ENCODE measurements around the gene SCYL1. TPM values are rescaled to one million over a fixed set of nuclear protein-coding genes. Genes with fewer than 3 reads are reported as not detected.

Gene SCYL1
- total RNA-seq, 1 experiment from 2014 or later = 104 TPM

GRCh38 chr11:65497141-65498041, 27.5 kb upstream of the SCYL1 start (continued):
- no peak for TF ChIP-seq REST (IDR thresholded peaks at IDR 0.05; ENCODE audit: low read depth)
- no peak for TF ChIP-seq SRF (IDR thresholded peaks at IDR 0.05; ENCODE audit: low read depth)

- intact Hi-C loops (cut with micrococcal nuclease) = loop anchor here (2.0 kb wide), 1 partner anchor 79 kb away; no protein-coding TSS in a partner anchor
- Histone ChIP-seq H3K4me3 (replicated peaks in 1 of 2; ENCODE audit: low read depth in 1 of 2, low read length in 2 of 2) (peak overlapping the region; percentile 57 to 79), H3K27me3 (ENCODE audit: insufficient read depth, low read length) (no peaks in the 10 kb centered on the region), H3K4me2 (ENCODE audit: low read length) (peak overlapping the region; percentile 85), H3K9me2 (ENCODE audit: insufficient read depth) (no peaks in the 10 kb centered on the region), H3K36me3 (ENCODE audit: control insufficient read depth in 1 of 2, insufficient read depth in 2 of 2, low read length in 2 of 2) (peaks cover 21 to 39% of the 10 kb centered on the region in 2 experiments), H3K4me1 (ENCODE audit: control insufficient read depth in 1 of 2, insufficient read depth in 2 of 2, low read length in 2 of 2) (peaks cover 49 to 86% of the 10 kb centered on the region in 2 experiments), H2AFZ (ENCODE audit: low read depth, low read length, poor library complexity, severe bottlenecking) (no peak overlapping the region), H4K20me1 (ENCODE audit: insufficient read depth) (peaks cover 42% of the 10 kb centered on the region), H3K9ac (ENCODE audit: low read length) (peak overlapping the region; percentile 93), H3K9me3 (ENCODE audit: control insufficient read depth in 1 of 2, insufficient read depth in 1 of 2, low read depth in 1 of 2, low read length in 2 of 2) (no peaks in the 10 kb centered on the region), H3K79me2 (ENCODE audit: insufficient read depth, low read length) (peaks cover 72% of the 10 kb centered on the region), H3K27ac (ENCODE audit: low read depth, low read length) (peak overlapping the region; percentile 98)
- ATAC-seq = peak; percentile 9; the same call in 1 of the 2 replicates
- no peak for DNase-seq (ENCODE audit: low read depth, low spot score)
- ChIA-PET RAD21 (ENCODE audit: low non-redundant PET in 1 of 2, low total read pairs in 2 of 2, uncharacterized antibody in 2 of 2, unreplicated experiment in 2 of 2) (interaction anchor here (0.9 to 5.1 kb wide), 4 partner anchors 19 to 78 kb away, joined by 3 to 27 read pairs (median 9); no protein-coding TSS in a partner anchor), POLR2A (interaction anchor here (0.6 to 26.7 kb wide), 30 partner anchors 9 to 720 kb away, joined by 3 to 1499 read pairs (median 4); partner anchors contain the start of genes DPF2, FAM89B, NEAT1 and PCNX3), CTCF (interaction anchor here (1.2 to 2.3 kb wide), 3 partner anchors 27 to 82 kb away, joined by 5 to 11 read pairs (median 7); no protein-coding TSS in a partner anchor)
- TF ChIP-seq ZFX (IDR thresholded peaks at IDR 0.05) = peak; percentile 22; the same call in 1 of the 2 replicates
- no peak for TF ChIP-seq CEBPB (IDR thresholded peaks at IDR 0.05; ENCODE audit: low read depth)
- TF ChIP-seq JUND (IDR thresholded peaks at IDR 0.05) = no peak
- TF ChIP-seq REST (IDR thresholded peaks at IDR 0.05; ENCODE audit: low read depth) = no peak
- TF ChIP-seq POLR2A (IDR thresholded peaks at IDR 0.05; ENCODE audit: borderline replicate concordance, extremely low read depth, insufficient read depth, insufficient read length) = no peak
- TF ChIP-seq ZBTB33 (IDR thresholded peaks at IDR 0.05; ENCODE audit: extremely low read depth, insufficient replicate concordance, low read length) = no peak
- peak; percentile 88 for TF ChIP-seq YY1 (IDR thresholded peaks at IDR 0.05; ENCODE audit: extremely low read depth, insufficient replicate concordance, low read depth, low read length)
- no peak for TF ChIP-seq POLR2AphosphoS5 (IDR thresholded peaks at IDR 0.05; ENCODE audit: low read depth, low read length)
- TSS peak; percentile 13 for BruUV-seq (replicated peaks)
Measured at GRCh38 chr11:65498042-65498726, 26.7 kb upstream of the SCYL1 start.
